Keratinocyte (primary cell): ENCODE data around the gene METTL21A.

Experiments used
- EZH2 ChIP-seq: IDR thresholded peaks from one replicate; pipeline ENCODE4 v1.6.1; 2012; ENCODE audit warnings: inconsistent platforms, mild to moderate bottlenecking, low read length, moderate library complexity
- TF ChIP-seq, protein P1 (sequence below), 3 experiments: IDR thresholded peaks in 1 of 3; conservative IDR thresholded peaks in 1 of 3; optimal IDR thresholded peaks in 1 of 3; 2 replicates in 2 of 3; 3 replicates in 1 of 3; pipeline versions ENCODE3 to v1.5.1; 2011; ENCODE audit warnings: low read length in 3 of 3, mild to moderate bottlenecking in 3 of 3, moderate library complexity in 2 of 3, control low read depth in 1 of 3, inconsistent platforms in 1 of 3; ENCODE audit not compliant: insufficient read depth in 2 of 3; ENCODE audit errors: extremely low read depth in 1 of 3

DNA sequence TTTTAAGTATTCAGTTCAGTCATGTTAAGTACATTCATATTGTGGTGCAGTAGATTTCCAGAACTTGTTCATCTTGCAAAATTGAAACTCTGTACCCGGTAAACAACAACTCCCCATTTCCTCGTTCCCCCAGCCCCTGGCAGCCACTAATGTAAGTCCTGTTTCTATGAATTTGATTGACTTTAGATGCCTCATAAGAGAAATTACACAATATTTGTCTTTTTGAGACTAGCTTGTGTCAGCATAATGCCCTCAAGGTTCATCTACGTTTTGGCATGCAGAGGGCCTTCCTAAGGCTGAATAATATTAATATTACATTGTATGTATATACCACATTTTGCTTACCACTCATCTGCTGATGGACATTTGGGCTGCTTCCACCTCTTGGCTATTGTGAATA lies 30.9 kb downstream of the METTL21A start:
- TF ChIP-seq, protein P1, sequence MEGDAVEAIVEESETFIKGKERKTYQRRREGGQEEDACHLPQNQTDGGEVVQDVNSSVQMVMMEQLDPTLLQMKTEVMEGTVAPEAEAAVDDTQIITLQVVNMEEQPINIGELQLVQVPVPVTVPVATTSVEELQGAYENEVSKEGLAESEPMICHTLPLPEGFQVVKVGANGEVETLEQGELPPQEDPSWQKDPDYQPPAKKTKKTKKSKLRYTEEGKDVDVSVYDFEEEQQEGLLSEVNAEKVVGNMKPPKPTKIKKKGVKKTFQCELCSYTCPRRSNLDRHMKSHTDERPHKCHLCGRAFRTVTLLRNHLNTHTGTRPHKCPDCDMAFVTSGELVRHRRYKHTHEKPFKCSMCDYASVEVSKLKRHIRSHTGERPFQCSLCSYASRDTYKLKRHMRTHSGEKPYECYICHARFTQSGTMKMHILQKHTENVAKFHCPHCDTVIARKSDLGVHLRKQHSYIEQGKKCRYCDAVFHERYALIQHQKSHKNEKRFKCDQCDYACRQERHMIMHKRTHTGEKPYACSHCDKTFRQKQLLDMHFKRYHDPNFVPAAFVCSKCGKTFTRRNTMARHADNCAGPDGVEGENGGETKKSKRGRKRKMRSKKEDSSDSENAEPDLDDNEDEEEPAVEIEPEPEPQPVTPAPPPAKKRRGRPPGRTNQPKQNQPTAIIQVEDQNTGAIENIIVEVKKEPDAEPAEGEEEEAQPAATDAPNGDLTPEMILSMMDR (optimal IDR thresholded peaks at IDR 0.05 in 1 of 3, IDR thresholded peaks at IDR 0.05 in 1 of 3, conservative IDR thresholded peaks at IDR 0.05 in 1 of 3; ENCODE audit: extremely low read depth in 1 of 3, insufficient read depth in 2 of 3, low read length in 3 of 3), result no peak
- TF ChIP-seq EZH2, result no peak
